Colon (tissue), 2 donors: ENCODE data around the gene KIAA0319L.
"Not testable (repeated sequence)": the region's sequence is repeated elsewhere in the genome, so short reads cannot be mapped to it uniquely, and the experiment has no call there.

Experiments used
- FAIRE-seq: peaks from 2 replicates; lab custom pipeline; 2012; peaks lifted over from hg19 to GRCh38; lab: Jason Lieb, UNC
- donor health status: control.
- donor health status: control.

Gene KIAA0319L

DNA sequence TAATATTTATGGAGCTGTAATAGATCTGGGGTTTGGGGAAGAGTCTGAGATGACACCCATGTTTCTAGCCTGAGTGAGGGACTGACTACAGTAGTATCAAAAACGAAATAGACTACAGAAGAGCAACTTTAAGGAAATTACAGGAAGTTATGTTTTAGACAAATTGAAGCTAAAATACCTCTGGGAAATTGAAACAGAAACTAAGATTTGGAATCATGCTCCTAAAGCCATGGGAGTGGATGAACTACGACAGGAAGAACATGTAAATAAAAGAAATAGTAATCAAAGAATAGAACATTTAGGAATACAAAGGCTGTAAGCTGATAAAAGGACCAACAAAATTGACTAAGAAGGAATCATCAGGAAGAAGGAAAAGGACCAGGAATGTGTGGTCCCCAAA is 68.9 kb downstream of the KIAA0319L start:
- no peak for FAIRE-seq

- FAIRE-seq, result no peak
Observed at GRCh38 chr1:35486858-35487408, 70.3 kb downstream of the KIAA0319L start.

- peak; percentile 14 for FAIRE-seq
Observed at GRCh38 chr1:35481229-35481628, 76.0 kb downstream of the KIAA0319L start.

GRCh38 chr1:35477870-35478269 is 79.3 kb downstream of the KIAA0319L start:
- FAIRE-seq, result no peak

- no peak for FAIRE-seq
Observed at GRCh38 chr1:35475856-35476674, 81.1 kb downstream of the KIAA0319L start.

GRCh38 chr1:35475356-35475755 is 81.8 kb downstream of the KIAA0319L start:
- no peak for FAIRE-seq

DNA sequence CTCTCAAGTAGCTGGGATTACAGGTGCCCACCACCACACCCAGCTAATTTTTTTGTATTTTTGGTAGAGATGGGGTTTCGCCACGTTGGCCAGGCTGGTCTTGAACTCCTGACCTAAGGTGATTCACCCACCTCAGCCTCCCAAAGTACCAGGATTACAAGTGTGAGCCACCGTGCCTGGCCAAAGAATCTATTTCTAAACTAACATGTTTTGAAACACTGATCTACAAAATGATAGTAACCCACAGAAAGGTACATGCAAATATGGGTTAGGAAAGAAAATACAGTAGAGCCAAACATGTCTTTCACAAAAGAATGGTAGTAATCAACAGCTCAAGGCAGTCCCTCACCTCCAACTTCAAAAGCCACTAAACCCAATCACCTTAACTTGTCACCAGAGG is 84.0 kb downstream of the KIAA0319L start:
- FAIRE-seq, result not testable (repeated sequence)

- FAIRE-seq, result no peak
Observed at GRCh38 chr1:35470977-35471613, 86.1 kb downstream of the KIAA0319L start.

GRCh38 chr1:35466120-35466519 is 91.1 kb downstream of the KIAA0319L start:
- FAIRE-seq, result no peak

GRCh38 chr1:35463749-35464148 is 93.5 kb downstream of the KIAA0319L start:
- FAIRE-seq, result not testable (repeated sequence)

DNA sequence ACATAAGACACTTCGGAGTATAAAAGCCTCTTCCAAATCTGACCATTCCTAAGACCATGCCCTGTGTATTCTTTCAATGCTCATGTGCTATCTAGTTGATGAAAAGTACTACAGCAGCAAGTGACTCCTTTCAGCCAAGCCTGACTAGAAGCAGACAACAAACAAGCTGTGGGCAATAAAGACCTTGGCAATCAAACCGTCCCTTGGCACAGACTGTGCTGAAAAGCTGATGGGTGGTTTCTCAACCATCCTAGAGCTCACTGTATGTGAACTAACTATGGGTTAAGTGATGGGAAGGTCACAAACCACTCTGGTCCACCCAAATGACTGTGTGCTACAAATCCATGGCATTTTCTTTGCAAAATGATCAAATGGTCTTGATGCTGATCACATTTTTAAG is 94.0 kb downstream of the KIAA0319L start:
- no peak for FAIRE-seq

DNA sequence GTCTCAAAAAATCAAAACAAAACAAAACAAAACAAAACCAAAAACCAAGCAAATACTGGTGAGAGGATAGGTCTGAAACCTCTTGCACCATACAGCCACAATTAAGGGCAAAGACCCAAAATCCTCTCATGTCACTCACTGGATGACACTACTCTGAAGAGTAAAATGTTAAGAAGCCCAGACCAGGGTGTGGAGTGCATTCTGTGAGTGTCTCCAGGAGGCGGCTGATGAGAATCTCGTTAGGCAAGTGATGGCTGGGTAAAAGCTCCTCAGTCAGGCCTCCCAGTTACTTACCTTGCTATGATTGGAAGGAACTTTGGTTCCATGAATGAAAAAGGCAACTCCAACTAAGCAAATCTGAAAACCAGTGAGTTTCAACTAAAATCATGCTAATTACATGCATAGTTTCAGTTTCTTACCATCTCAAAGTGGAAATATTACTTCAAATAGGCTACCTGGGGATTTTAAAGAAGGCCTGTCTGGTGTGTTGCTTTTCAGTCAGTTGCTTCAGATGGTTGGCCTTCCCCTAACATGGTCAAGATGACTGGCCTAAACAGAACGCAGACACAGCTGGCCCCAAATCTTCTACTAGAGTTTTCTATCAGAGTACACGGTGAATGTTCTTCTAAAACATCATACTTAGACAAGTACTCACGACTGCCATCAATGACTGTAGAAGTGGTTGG is 95.1 kb downstream of the KIAA0319L start:
- no peak for FAIRE-seq

- FAIRE-seq, result no peak
Observed at GRCh38 chr1:35460796-35461195, 96.4 kb downstream of the KIAA0319L start.

DNA sequence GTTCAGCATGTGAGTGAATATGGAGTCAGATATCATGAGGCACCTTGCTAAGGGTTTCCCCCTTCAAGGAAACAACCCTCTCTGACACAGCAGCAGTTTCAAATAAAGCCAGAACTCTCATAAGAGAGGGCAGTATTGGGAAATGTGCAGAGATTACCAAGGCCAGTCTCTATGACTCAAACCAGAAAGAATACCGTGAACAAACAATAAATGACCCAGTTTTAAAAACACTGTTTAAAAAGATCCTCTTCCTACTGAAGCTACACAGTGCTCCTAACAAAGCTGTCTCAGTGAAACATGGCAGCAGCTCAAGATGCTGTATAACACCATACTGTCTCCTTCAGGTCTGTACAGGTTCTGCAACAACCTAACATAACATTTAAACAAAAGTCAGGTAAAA is 102.6 kb downstream of the KIAA0319L start:
- FAIRE-seq, result no peak

GRCh38 chr1:35454176-35454575 is 103.0 kb downstream of the KIAA0319L start:
- FAIRE-seq, result no peak

GRCh38 chr1:35453031-35453430 is 104.2 kb downstream of the KIAA0319L start:
- FAIRE-seq, result no peak

- FAIRE-seq, result no peak
Observed at GRCh38 chr1:35452106-35452774, 105.0 kb downstream of the KIAA0319L start.

- FAIRE-seq, result no peak
Observed at GRCh38 chr1:35451125-35451528, 106.1 kb downstream of the KIAA0319L start.

DNA sequence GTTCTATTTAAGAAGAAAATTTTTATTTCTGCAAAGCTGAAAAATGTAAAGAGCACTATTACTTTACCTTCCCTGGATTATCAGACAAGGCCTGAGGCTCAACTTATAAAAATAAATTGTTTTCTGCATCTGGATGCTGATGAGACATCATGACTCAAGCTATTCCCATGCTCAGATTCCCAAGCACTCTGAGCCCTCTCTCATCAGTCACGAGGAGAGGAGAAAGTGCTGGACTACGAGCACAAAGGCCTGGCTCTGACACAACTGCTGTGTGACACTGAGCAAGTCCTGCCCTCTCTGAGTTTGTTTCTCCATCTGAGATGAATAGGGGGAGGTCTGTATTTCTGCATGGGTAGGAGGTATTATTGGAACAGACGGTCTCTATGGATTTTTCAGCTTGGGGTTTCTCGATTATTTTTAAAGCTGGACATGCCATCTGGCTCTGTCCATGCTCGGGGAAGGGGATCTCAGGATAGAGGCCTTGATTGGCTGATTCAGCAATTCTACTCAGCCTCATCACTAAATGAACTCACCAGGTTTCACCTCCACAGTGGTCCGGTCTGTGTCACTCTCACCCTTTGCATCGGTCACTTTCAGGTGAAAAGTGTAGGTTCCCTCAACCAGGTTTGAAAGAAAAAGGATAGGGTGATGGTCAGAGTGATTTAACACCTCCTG is 107.7 kb downstream of the KIAA0319L start:
- FAIRE-seq, result no peak

DNA sequence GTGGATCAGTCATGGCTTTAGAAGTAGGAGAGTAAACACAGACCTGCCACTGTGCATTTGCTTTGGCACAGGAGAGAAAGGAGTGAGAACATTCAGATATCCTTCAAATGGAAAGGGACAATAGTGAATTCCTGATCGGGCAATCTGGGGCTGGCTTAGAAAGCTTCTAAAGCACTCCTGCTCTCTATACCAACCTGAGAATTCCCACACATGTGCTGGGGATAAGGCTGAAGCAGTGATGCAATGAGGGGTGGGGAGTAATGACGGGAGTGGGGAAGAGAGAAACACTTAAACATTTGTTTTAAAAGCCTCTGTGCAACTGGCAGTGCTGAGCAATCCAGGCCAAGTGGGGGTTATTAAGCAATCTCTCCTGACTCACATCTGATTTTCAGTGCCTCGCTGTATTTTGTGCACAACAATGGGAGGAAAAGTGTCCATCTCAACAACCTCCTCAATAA is 108.8 kb downstream of the KIAA0319L start:
- no peak for FAIRE-seq

GRCh38 chr1:35447278-35447677 is 109.9 kb downstream of the KIAA0319L start:
- FAIRE-seq, result no peak

DNA sequence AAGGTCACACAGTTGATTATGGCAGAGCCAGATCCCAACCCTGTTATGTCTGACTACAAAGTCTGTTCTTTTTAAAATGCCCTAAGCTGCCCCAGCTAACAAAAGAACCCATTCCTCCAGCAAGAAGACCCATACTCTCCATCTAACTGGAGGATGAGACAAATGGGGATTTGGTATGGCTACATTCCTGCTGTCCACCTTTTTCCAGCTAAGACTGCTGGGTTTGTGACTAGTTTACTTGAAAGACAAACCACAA is 112.8 kb downstream of the KIAA0319L start:
- FAIRE-seq, result no peak
